Uterus (tissue), 4 donors: ENCODE measurements around the gene SLC15A4. TPM values are rescaled to one million over a fixed set of nuclear protein-coding genes. Genes with fewer than 3 reads are reported as not detected.
"Not testable (repeated sequence)": the region's sequence is repeated elsewhere in the genome, so short reads cannot be mapped to it uniquely, and the experiment has no call there.

ENCODE experiments used
- DNase-seq, 2 donors: peaks; one replicate each; pipeline ENCODE4 v3.0.0-alpha.2; 2019 to 2020
- H3K27ac ChIP-seq, 2 donors: fragments of 200-600 bp; sonication (generic); 1 replicate in 1 of 2; 2 replicates in 1 of 2; pipeline ENCODE4 v1.5.1; 2016 to 2018
- H3K27me3 ChIP-seq, 2 donors: fragments of 200-600 bp; sonication (generic); one replicate each; pipeline ENCODE4 v1.5.1; 2018 to 2019; ENCODE audit warnings: control low read depth in 1 of 2
- H3K36me3 ChIP-seq, 2 donors: fragments of 200-600 bp; sonication (generic); one replicate each; pipeline ENCODE4 v1.5.1; 2019; ENCODE audit warnings: control low read depth in 1 of 2
- H3K4me1 ChIP-seq, 2 donors: fragments of 200-600 bp; sonication (generic); one replicate each; pipeline ENCODE4 v1.5.1; 2018 to 2019; ENCODE audit warnings: control low read depth in 1 of 2
- H3K4me3 ChIP-seq, 2 donors: fragments of 200-600 bp; sonication (generic); 1 replicate in 1 of 2; 2 replicates in 1 of 2; pipeline ENCODE4 v1.5.1; 2018 to 2019; ENCODE audit warnings: mild to moderate bottlenecking in 1 of 2
- H3K9me3 ChIP-seq, 2 donors: fragments of 200-600 bp; sonication (generic); one replicate each; pipeline ENCODE4 v1.5.1; 2019; ENCODE audit warnings: control low read depth in 1 of 2
- CTCF ChIP-seq, 4 experiments: fragments of 200-600 bp in 2 of 4; fragments of 450-650 bp in 2 of 4; sonication (generic) in 2 of 4; IDR thresholded peaks; one replicate each; pipeline ENCODE4 v1.5.1; 2016 to 2019; ENCODE audit warnings: antibody characterized with exemption in 4 of 4, mild to moderate bottlenecking in 2 of 4, moderate library complexity in 1 of 4
- POLR2A ChIP-seq, 2 donors: fragments of 450-650 bp; IDR thresholded peaks; one replicate each; pipeline ENCODE4 v1.6.1; 2016; ENCODE audit warnings: antibody characterized with exemption in 2 of 2, mild to moderate bottlenecking in 1 of 2, moderate library complexity in 1 of 2
- intact Hi-C: fragments of 100-400 bp; cut with DNase I; formaldehyde crosslinking; loops from one replicate; pipeline ENCODE4 v1.15.1; 2023; ENCODE audit warnings: low total_unique reads
- total RNA-seq, 4 donors: library from RNA; depleted of rRNA in 3 of 4; stranded (reverse); fragments of >200 nt in 3 of 4; gene quantifications; one replicate each; pipeline versions ENCODE4 v1.1.0 to v1.2.4, GENCODE V29; 2014 to 2023
- donor health status: DM: yes; HTN: yes; CAD: no.

SLC15A4 gene
- total RNA-seq, 4 donors from 2014 or later, result 40.9 to 62.8 (median 52.1) TPM

- TF ChIP-seq CTCF (IDR thresholded peaks at IDR 0.05), result no peak
- TF ChIP-seq POLR2A (IDR thresholded peaks at IDR 0.05), result no peak
- H3K9me3 ChIP-seq, result no peaks in the 10 kb centered on the region
- no peaks in the 10 kb centered on the region for H3K4me1 ChIP-seq
- no peak overlapping the region for H3K27ac ChIP-seq
- no peak overlapping the region for H3K4me3 ChIP-seq
- no peaks in the 10 kb centered on the region for H3K36me3 ChIP-seq
- intact Hi-C loops, result no loop called here
- DNase-seq, result no peak
- no peaks in the 10 kb centered on the region for H3K27me3 ChIP-seq
Observed at GRCh38 chr12:128811806-128812205, 12.0 kb downstream of the SLC15A4 start.

GRCh38 chr12:128810182-128811127, 13.3 kb downstream of the SLC15A4 start:
- intact Hi-C loops, result no loop called here
- DNase-seq, result no peak
- Histone ChIP-seq H3K9me3 (no peaks in the 10 kb centered on the region), H3K27ac (peak overlapping the region; percentile 34 to 45), H3K36me3 (no peaks in the 10 kb centered on the region), H3K27me3 (no peaks in the 10 kb centered on the region), H3K4me3 (no peak overlapping the region), H3K4me1 (no peaks in the 10 kb centered on the region)
- TF ChIP-seq POLR2A (IDR thresholded peaks at IDR 0.05), result no peak
- no peak for TF ChIP-seq CTCF (IDR thresholded peaks at IDR 0.05)

GRCh38 chr12:128808651-128809050, 15.1 kb downstream of the SLC15A4 start:
- Histone ChIP-seq H3K9me3 (no peaks in the 10 kb centered on the region), H3K27me3 (no peaks in the 10 kb centered on the region), H3K4me3 (no peak overlapping the region), H3K4me1 (no peaks in the 10 kb centered on the region), H3K36me3 (no peaks in the 10 kb centered on the region), H3K27ac (no peak overlapping the region)
- intact Hi-C loops, result no loop called here
- no peak for DNase-seq
- no peak for TF ChIP-seq CTCF (IDR thresholded peaks at IDR 0.05)
- TF ChIP-seq POLR2A (IDR thresholded peaks at IDR 0.05), result no peak

- Histone ChIP-seq H3K27me3 (no peaks in the 10 kb centered on the region), H3K27ac (no peak overlapping the region), H3K9me3 (no peaks in the 10 kb centered on the region), H3K36me3 (no peaks in the 10 kb centered on the region), H3K4me3 (no peak overlapping the region), H3K4me1 (no peaks in the 10 kb centered on the region)
- DNase-seq, result no peak
- intact Hi-C loops, result no loop called here
- TF ChIP-seq CTCF (IDR thresholded peaks at IDR 0.05) (no peak), POLR2A (IDR thresholded peaks at IDR 0.05) (no peak)
Observed at GRCh38 chr12:128807161-128807724, 16.5 kb downstream of the SLC15A4 start.

GRCh38 chr12:128806573-128806972, 17.2 kb downstream of the SLC15A4 start:
- intact Hi-C loops, result no loop called here
- TF ChIP-seq POLR2A (IDR thresholded peaks at IDR 0.05) (no peak), CTCF (IDR thresholded peaks at IDR 0.05) (no peak)
- no peak overlapping the region for H3K4me3 ChIP-seq
- no peaks in the 10 kb centered on the region for H3K4me1 ChIP-seq
- no peaks in the 10 kb centered on the region for H3K36me3 ChIP-seq
- no peaks in the 10 kb centered on the region for H3K27me3 ChIP-seq
- no peaks in the 10 kb centered on the region for H3K9me3 ChIP-seq
- no peak overlapping the region for H3K27ac ChIP-seq
- DNase-seq, result no peak

GRCh38 chr12:128805406-128805805, 18.4 kb downstream of the SLC15A4 start:
- H3K36me3 ChIP-seq, H3K27ac ChIP-seq, H3K9me3 ChIP-seq, H3K4me3 ChIP-seq, intact Hi-C loops, H3K4me1 ChIP-seq, DNase-seq, H3K27me3 ChIP-seq: not testable (repeated sequence)
